ENCODE results near the gene ARSG. TPM values are rescaled to one million over a fixed set of nuclear protein-coding genes. Genes with fewer than 3 reads are reported as not detected.
"Not testable (repeated sequence)": the region's sequence is repeated elsewhere in the genome, so short reads cannot be mapped to it uniquely, and the experiment has no call there.

ARSG gene
- total and polyA plus RNA-seq, 2 of the 8 experiments (the other 6 are each of a cell fraction or from before 2014, with no cell fraction given), result 3.3 to 4.0 TPM

GRCh38 chr17:68259648-68259951, 31.7 kb upstream of the ARSG start:
- H3K4ac ChIP-seq (replicated peaks; ENCODE audit: insufficient read length, low read depth, low read length); H3K79me1 ChIP-seq (ENCODE audit: low read depth, low read length); H3K56ac ChIP-seq (replicated peaks; ENCODE audit: insufficient read length, low read depth, low read length); H2AK5ac ChIP-seq (ENCODE audit: low read depth, low read length); H2AFZ ChIP-seq (ENCODE audit: low read length); H2BK120ac ChIP-seq (replicated peaks; ENCODE audit: low read depth, low read length); H2BK20ac ChIP-seq (ENCODE audit: low read length); H3K23ac ChIP-seq (ENCODE audit: insufficient read length); H4K5ac ChIP-seq (ENCODE audit: insufficient read length, low read depth, low read length); H2BK5ac ChIP-seq (ENCODE audit: low read depth, low read length); H4K8ac ChIP-seq (ENCODE audit: extremely low read depth, insufficient read depth, low read length); H4K91ac ChIP-seq (replicated peaks; ENCODE audit: insufficient read length, low read length); H3K27ac ChIP-seq (ENCODE audit: low read depth, low read length); H3K18ac ChIP-seq (ENCODE audit: extremely low read depth, low read length); H3K14ac ChIP-seq (ENCODE audit: insufficient read length); H2BK15ac ChIP-seq (ENCODE audit: low read length); H3K4me2 ChIP-seq (ENCODE audit: insufficient read depth in 1 of 2, low read depth in 2 of 2, low read length in 2 of 2); H3K4me1 ChIP-seq (replicated peaks in 1 of 4; ENCODE audit: control insufficient read depth in 3 of 4, insufficient read depth in 4 of 4, low read length in 3 of 4); H3K9me3 ChIP-seq (ENCODE audit: insufficient read depth in 2 of 2, low read depth in 1 of 2, low read length in 1 of 2); H2BK12ac ChIP-seq (ENCODE audit: low read depth, low read length); POLR2A ChIA-PET (ENCODE audit: partially characterized antibody); H3K9ac ChIP-seq (replicated peaks in 1 of 4; ENCODE audit: extremely low read depth in 1 of 4, low read depth in 3 of 4, low read length in 3 of 4); H3K27me3 ChIP-seq (replicated peaks in 1 of 4; ENCODE audit: control insufficient read depth in 3 of 4, extremely low read depth in 1 of 4, insufficient read depth in 3 of 4, low read length in 3 of 4); DNase-seq (ENCODE audit: low read depth in 1 of 2, low spot score in 2 of 2); H4K20me1 ChIP-seq (replicated peaks in 1 of 2; ENCODE audit: control insufficient read depth in 1 of 2, insufficient read depth in 2 of 2, low read length in 2 of 2); H3K23me2 ChIP-seq (ENCODE audit: low read depth, low read length); H3K79me2 ChIP-seq (ENCODE audit: control insufficient read depth in 1 of 2, insufficient read depth in 2 of 2, low read length in 2 of 2): not testable (repeated sequence)
- CTCF ChIA-PET (ENCODE audit: partially characterized antibody), result interaction anchor here (0.7 to 9.2 kb wide), 4 partner anchors 140 to 1316 kb away, joined by 3 to 98 read pairs (median 52); no protein-coding TSS in a partner anchor
- 81% methylated on average over 3 of the region's 3 CpGs; no CpG with 5 or more reads in 1 of the 2 experiments for WGBS, 2 experiments (ENCODE audit: extremely low coverage in 1 of 2, insufficient coverage in 1 of 2, insufficient read length in 1 of 2, insufficient replicate concordance in 2 of 2, low coverage in 1 of 2, low lambda C conversion rate in 2 of 2, missing lambda C conversion rate in 1 of 2)
- peak overlapping the region in 2 of 4 experiments; percentile 10 to 50; a peak in 2 of 8 replicates for H3K4me3 ChIP-seq (ENCODE audit: extremely low read depth in 1 of 4, insufficient read depth in 2 of 4, low read depth in 3 of 4, low read length in 4 of 4)
- peak; percentile 48 for FAIRE-seq
- H3K36me3 ChIP-seq (ENCODE audit: control insufficient read depth in 2 of 4, insufficient read depth in 4 of 4, low read length in 3 of 4), result peaks cover 0 to 17% (median 1%) of the 10 kb centered on the region in 4 experiments; a peak in 3 of 8 replicates

Measured in H1 (cell line).